ENCODE results near the gene RNF128.

GRCh38 chrX:106752101-106752678 lies 25.7 kb downstream of the RNF128 start:
- TF ChIP-seq EZH2phosphoT487 (IDR thresholded peaks at IDR 0.05; ENCODE audit: borderline replicate concordance) (no peak), CTCF (conservative IDR thresholded peaks at IDR 0.05; ENCODE audit: low read length) (peak; percentile 31)

All from Loucy (cell line).